Measurements from ENCODE around the gene DCUN1D1.

DCUN1D1 gene

DNA sequence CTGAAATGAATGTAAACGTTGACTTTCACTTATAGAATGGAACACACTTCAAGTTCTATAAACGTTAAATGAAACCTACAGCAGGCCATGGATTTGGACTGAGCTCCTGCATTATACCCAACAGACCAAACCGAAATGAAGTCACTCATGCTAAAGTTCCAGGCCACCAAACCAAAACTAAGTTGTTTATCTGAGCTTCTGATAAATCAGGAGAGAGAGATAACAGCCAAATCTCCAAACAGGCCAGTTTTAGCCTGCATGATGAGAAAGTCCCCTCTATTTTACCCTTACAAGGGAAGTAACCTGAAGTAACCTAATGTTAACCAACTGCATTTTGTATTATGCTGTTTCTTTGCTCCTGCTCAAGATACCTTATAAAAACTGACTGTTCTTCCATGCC lies 44.5 kb downstream of the DCUN1D1 start:
- no peak for DNase-seq

DNA sequence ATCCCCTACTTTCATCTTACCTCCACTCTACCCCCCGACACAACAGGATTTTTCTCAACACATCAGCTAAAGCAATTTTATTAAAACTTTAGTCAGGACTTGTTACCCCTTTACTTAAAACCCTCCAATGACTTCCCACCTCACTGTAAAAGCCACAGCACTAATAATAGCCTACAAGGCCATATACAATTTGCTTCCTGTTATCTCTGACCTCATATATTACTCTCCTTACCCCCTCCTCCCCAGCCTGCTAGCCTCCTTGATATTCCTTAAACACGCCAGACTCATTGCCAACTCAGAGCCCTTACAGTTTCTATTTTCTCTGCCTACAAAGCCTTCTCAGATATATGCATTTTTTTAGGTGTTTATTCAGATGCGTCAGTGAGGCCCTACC lies 54.4 kb downstream of the DCUN1D1 start:
- peak; percentile 16 for DNase-seq

DNA sequence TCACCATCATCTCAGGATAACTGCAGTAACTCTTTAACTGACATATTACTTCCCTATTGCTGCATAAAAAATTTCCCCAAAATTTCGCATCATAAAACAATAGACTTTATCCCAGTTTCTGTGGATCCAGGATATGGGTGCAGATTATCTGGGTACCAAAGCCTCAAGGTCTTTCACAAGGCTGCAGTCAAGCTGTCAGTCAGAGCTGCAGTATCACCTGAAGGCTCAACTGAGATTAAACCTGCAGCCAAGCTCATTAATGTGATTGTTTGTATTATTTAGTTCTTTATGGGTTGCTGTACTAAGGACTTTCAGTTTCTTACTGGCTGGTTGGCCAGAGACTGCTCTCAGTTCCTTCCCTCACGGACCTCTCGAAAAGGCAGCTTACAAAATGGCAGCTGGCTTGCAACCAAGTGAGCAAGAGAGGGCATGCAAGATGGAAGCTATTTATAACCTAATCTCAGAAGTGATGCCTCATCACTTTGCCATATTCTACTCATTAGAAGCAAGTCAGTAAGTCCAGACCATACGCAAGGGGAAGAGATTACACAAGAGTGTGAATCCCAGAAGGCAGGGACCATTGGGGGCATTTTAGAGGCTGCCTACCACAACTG lies 54.9 kb downstream of the DCUN1D1 start:
- peak; percentile 85 for DNase-seq

DNA sequence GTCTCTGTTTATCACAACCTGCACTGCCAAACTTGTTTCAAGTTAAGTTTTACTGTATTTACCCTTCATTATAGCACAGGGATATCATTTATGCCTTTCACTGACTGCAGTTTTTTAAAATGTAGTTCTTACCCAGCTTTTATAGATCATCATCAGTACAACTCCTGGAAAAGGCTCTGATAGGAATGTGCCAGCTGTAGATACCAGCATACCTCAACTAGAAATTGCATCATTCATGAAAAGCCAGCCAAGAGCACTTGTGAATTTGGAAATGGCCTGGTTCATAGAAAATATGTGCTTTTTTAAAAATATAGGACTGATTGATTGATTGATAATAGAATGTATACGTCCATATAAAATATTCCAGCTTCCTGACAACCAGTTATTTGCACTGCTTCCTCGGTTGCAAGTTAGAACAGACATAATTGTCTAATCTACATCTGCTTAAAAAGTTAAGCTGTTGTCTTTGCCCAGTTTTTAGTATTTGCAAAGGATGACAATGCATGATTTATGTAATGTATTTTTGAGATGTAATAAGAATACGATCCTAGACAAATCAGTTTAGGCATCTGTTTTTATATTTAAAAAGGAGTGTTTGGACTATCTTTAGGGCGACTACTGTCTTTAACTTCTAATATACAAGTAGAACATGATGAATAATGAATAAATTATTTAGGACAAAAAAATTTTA lies 58.5 kb downstream of the DCUN1D1 start:
- no peak for DNase-seq

DNA sequence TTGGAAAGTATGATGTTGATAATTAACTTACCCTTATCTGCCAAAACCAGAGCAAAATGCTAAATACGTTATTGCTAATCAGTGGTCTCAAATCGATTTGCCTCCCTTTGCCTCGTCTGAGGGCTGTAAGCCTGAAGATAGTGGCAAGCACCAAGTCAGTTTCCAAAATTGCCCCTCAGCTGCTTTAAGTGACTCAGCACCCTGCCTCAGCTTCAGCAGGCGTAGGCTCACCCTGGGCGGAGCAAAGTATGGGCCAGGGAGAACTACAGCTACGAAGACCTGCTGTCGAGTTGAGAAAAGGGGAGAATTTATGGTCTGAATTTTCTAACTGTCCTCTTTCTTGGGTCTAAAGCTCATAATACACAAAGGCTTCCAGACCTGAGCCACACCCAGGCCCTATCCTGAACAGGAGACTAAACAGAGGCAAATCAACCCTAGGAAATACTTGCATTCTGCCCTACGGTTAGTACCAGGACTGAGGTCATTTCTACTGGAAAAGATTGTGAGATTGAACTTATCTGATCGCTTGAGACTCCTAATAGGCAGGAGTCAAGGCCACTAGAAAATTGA lies 59.7 kb downstream of the DCUN1D1 start:
- DNase-seq, result no peak

DNA sequence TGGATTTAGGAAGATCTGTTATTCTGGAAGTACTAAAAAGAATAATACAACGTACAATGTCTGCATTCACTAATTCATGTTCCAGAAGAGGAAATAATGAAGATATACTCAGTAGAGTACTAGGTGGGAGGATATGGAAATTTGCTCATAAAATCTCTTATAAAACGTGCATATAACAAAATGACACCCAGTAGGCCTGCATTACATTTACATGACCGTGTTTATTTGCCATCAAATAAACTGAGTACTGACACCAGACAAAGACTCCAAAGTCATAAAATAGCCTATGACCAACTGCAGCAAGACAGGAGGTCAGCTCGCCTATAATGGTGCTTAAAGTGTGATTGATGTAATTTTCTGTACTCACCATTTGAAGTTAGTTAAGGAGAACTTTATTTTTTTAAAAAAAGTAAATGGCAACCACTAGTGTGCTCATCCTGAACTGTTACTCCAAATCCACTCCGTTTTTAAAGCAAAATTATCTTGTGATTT lies 60.4 kb downstream of the DCUN1D1 start:
- DNase-seq, result no peak

DNA sequence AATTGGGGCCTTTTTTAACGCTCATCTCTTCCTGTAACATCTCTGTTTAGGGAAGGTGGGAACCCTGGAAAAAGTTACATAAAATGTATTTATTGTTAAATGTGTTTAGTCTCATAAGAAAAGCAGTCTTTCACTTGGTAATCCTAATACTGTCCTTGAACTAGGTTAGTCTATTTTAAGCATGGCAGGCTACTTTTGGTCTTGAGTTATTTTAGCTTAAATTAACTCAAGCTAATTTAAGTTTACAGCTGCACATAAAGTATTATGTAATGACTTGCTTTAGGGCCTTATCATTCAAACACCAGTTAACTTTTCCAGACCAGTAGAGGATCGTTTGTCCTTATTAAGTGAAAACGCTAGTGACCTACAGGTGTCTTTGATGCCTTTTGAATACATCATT lies 63.2 kb downstream of the DCUN1D1 start:
- DNase-seq, result no peak

DNA sequence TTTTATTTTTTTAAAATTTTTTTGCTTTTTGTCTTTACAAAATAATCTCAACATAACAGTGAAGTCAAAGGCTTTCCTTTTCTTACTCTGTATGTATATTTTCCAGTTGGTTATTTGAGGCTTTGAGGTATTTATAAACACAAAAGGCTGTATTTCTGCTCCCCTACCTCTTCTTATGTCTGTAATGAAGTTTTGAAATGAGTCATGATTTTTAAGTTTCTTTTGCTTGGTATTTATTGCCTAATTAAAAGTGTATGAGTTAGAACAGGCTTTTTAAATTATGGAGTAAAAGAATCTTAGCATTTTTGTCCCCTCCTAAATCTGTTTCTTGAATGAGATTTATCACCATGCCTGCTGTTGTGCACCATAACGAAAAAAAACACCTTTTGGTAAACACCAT lies 66.0 kb downstream of the DCUN1D1 start:
- DNase-seq, result no peak

DNA sequence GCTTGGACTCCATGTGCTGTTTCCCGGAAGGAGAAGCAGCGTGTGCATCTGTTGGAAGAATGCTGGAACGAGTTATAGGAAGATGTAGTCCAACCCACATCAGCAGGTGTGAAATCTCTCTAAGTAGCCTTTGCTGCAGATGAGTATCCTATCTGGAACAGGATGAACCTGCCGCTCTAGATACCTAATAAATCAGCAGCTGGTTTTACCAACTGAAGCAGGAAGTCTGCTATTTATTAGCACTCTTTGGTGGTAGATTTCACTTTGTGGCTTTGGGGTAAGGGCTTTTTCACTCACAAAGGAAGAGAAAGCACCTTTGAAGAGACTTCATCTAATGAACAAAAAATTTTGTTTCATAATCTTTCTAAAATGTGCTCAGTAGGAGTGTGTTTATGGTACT lies 66.4 kb downstream of the DCUN1D1 start:
- DNase-seq, result no peak

DNA sequence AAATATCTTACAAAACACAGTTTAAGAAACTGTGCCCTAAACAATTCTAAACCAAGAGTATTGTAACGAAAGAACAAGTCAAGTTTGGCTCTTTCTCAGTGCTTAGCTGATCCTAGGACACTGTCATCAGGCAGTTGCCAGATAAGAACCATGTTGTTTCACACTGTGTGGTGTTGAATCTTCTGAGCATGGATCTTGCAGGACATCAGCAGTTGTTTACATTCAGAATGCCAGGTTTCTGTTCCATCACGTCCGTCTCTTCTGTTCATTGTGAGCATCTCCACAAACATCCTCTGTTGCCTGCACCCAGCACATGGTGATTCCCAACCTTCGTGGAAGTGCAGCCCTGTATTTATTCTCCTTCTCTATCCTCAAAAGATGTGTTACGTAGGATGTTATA lies 67.9 kb downstream of the DCUN1D1 start:
- DNase-seq, result no peak

DNA sequence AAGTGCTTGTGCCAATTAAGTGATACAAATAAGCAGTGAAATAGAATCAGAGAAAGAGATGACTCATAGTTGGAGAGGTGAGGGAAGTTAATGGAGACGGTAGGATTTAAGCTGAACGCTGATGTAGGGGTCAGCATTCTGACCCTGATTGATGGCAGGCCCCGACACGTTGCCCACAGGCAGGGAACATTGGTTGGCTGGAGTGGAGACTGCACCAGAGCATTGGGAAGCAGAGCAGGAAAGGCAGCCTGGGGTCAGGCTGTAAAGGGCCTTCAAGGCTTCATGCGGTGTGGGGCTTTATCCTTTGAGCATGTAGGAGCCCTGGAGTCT lies 68.6 kb downstream of the DCUN1D1 start:
- DNase-seq, result no peak

DNA sequence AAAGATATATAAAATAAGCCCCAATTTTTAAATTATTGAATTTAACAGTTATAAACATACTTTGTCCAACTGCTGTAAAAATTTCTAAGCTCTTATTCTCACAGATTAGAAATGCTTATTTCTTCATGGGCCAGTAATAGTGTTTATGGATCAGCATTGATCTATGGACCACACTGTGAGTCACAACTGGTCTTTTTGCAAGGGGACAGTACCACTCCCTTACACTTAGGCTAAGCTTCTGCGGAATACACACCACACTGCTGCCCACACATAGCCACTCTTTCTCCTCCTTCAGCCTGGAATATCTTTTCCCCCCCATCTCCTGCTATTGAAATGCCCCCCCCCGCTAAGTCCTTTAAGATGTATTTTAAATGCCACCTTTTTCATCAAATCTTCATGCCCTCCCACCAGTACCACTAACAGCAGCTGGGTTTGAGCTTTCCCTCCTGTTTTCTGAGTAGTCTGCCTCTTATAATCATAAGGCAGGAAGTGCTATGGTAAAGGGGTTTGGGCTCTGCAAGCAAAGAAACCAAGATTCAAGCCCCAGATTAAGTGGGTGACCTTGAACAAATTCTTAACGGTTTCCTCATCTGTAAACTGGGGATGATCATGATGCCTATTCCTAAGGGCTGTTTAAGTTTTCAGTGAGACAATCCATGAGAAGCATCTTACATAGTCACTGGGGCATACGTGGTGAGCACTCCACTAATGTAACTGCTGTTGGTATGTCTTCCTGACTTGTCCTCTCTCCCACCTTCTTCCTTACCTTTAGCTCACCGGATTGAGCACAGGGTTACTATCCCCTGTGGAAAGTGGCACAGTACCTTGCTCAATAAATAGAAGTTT lies 69.2 kb downstream of the DCUN1D1 start:
- DNase-seq, result no peak

DNA sequence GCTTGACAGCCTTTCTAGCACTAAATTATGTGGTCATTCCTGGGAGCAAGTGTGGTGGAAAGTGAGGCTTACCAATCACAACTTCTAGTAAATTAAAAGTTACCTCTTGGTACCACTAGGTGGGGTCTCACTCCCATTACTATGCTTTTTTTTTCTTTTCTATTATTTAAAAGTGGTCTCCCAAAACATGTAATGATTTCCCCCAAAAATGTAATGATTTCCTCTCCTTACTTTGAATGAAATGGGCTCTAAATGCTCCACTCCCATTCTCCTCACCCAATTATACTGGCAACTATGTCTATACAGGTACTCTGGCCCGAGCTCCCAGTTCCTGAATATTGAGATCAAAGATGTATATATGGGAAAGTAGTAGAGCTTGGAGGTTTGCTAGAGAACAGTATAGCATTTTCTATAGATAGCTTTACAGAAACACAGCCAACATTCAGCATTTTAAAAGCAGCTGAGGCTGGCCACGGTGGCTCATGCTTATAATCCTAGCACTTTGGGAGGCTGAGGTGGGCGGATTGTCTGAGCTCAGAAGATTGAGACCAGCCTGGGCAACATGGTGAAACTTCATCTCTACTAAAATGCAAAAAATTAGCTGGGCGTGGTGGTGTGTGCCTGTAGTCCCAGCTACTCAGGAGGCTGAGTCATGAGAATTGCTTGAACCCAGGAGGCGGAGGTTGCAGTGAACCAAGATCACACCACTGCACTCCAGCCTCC lies 70.9 kb downstream of the DCUN1D1 start:
- peak; percentile 24 for DNase-seq

DNA sequence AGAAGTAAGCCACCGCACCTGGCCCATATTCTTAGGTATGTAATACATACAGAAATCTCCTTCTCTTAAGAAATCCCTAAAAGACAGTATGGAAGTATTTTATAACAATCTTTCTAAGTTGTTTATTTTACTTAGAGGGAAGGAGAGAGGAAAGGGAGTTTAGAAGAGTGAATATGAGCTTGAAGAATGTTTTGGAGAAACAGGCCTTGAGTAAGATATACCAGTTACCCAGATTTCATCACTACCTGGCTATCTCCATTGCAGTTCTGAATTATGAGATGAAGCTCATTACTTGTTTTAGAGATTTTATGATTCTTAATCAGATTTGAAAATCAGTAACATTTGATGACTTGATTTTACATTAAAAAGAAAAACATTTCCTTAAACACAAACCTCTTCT lies 71.9 kb downstream of the DCUN1D1 start:
- DNase-seq, result no peak

DNA sequence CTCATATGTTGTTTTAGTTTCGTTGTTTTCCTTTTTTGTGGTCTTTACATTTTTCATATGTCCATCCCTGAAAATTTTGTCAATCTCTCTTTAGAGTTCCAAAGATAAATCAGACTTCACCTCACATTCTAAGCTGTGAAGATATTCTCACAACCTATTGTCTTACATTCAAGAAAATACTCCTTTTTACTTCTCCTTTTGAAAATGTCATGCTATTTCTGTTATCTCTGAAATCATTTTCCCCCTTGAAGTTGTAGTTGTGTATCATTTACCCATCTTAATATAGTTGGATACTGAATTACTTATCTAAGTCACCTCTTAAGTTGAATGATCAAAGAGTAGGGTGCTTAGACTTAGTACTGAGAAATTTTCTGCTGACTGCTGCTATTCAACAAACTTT lies 74.3 kb downstream of the DCUN1D1 start:
- DNase-seq, result no peak

DNA sequence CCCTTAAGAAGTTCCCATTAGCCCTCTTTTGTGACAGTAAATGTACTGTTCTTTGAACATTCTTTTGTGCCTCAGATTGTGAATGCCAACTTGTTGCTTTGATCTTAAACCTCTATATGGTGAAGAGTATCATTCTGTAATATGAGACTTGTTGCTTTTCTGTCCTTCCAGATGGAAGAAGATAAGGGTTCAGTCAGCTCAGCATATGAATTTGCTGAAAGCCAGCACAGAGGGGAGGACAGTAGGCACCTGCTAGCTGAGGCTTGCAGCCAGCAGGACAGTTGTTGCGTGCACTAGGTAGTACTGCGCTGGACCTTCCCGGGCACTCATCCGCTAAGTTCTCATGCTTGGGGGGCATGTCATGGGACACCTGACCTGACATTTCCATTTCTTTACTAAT lies 74.7 kb downstream of the DCUN1D1 start:
- no peak for DNase-seq

DNA sequence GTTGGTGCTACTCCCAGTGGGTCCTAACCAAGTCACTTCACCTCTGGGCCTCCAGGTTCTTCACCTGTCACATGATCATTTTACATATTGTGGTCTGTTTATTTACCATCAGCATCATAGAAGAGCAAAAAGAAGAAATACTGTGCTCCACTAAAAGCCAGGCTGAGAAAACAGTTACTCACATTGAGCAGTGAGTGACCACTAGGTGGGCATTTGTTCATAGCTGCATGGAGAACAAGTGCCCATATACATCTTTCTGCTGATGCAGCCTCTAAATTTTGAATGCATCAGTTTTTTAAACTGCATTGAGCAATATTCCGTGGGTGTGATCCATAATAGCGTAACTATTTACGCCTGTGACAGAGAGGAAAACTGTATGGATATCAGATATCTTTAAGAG lies 76.2 kb downstream of the DCUN1D1 start:
- no peak for DNase-seq

DNA sequence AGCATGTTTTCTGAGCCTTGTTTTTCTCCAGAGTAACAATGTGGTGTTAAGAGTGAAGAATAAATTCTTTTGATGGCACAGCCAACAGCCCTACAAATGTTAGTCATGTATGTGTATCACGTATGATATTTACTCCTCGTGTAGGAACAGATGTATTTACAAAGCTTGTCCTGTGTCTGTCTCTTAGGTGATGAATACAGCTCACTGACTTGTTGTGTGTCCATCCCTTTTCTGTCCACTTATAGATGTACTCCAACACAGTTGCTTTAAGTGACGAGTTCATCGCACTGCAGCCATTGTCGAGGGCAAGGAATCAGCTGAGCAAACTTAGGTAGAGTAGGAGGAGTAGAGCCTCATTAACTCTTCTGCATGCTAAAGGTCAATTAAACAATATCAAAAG lies 78.1 kb downstream of the DCUN1D1 start:
- DNase-seq, result no peak

DNA sequence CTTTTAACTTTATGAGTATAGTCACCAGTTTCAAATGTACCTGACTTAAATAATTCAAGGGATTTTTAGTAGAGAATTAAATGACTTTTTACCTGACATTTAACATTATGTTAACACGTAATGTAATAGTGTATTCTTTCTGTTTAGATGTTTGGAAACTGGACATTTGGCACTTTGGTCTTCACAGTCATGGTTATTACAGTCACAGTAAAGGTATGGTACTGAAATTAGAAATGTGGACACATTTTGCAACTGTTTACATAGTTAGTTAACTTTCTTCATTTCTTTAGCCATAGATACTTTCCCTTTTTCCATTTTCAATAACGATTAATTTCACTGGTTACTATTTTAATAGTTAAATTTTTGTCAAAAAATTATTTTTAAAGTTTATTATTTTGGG lies 83.8 kb downstream of the DCUN1D1 start:
- no peak for DNase-seq

DNA sequence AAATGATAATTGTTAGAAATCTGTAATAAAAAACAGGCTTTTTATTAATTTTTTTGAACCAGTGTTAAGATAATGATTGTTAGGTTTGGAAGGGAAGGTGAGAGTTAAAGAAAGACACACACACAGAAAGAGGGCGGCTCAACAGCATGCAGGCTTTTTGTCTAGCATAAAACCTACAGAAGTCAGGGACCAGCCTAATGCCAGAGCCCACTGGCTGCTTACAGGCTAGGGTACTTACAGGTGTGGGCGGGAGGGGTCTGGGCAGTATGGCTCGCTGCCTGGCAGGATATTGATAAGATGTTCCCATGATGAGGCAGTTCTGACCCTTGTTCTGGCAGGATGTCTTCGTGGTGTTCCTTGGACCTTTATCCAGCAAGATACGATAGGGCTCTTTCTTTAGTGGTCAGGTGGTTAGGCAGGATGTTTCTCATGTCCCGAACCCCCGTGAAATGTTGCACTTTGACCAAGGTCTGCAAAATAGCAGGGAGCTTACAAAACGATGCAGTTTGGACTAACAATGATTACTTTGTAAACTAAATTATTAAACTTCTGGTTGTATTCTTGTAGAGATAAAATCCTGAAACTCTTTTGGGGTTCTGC lies 84.7 kb downstream of the DCUN1D1 start:
- DNase-seq, result no peak

DNA sequence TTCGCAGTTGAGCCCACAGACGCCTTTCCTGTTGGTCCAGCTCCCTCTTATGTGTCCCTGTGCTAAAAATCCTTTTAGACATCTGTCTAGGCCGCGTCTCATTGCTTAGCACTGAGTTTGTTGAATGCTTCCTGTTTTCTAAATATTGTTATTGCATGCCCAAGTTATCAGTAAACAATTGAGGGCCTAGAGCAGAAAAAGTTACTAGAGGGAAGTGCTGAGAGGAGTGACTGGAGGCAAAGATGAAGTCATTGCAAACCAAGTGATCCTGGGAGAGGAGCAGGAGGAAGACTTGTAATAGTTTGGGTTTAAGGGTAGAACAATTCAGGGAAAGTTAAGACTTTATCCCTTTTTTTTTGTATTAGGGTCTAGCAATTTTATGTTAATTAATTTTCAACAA lies 88.1 kb downstream of the DCUN1D1 start:
- DNase-seq, result peak; percentile 10

DNA sequence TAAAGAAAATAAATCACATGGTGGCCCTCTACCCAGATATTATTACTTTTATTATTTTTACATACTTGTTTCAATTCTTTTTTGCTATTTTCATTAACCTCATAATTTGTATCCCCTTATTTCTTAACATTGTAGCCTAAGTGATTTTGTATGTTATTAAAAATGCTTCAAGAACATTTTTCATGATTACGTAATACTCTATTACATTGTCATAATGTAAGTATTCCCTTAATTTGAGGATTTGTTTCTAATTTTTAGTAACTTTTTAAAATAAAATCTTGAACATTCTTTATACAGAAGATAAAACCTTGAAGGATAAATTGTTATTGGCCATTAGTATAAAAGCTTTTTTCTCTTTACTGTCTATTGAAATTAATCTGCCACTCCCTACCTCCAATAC lies 89.0 kb downstream of the DCUN1D1 start:
- DNase-seq, result no peak
